Caki2 (cell line): Measurements from ENCODE around the gene TTC33. TPM values are rescaled to one million over a fixed set of nuclear protein-coding genes. Genes with fewer than 3 reads are reported as not detected.

Source experiments
- DNase-seq: peaks from one replicate; pipeline ENCODE4 v3.0.0-alpha.2; 2015; ENCODE audit warnings: low read depth
- in situ Hi-C: cut with HindIII; loops from 2 replicates; pipeline ENCODE4 v1.10.0; 2016; ENCODE audit warnings: low sequenced_read_pairs, low pct_unique_long_range_greater_than_20kb, mixed read lengths
- total RNA-seq: library from RNA; depleted of rRNA; stranded (reverse); fragments of >200 nt; shearing (Covaris generic); gene quantifications from 2 replicates; pipeline ENCODE4 v1.2.3, GENCODE V29; 2014; ENCODE audit warnings: low replicate concordance

TTC33 gene
- total RNA-seq, 1 experiment from 2014 or later: 8.8 TPM

DNA sequence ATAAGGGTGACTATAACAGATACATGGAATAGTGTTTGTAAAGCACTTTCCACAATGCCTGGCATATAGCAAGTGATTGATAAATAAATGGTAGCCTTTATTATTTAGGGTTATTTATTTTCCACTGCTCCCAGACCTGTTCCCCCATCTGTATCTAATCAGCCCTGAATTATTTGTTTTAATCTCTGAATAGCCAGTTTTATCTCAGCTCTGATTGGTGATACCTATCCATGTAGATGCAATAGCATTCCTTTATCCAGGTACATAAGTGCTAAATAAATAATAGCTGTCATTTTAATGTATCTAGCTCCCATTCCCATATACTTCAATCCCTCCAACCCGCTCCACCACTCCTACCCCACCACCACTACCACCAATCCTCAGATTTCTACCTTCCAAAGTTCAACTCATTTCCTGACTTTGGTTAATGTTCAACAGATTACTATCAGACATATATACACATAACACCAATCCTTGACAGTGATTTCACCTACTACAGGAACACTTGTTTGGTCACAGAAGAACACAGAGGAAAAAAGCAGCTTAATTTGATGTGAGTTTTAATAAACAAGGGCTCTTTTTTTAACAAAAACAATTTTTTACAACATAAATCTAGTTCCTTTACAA lies 28.4 kb upstream of the TTC33 start:
- peak; percentile 21 for DNase-seq
- in situ Hi-C loops: no loop called here

DNA sequence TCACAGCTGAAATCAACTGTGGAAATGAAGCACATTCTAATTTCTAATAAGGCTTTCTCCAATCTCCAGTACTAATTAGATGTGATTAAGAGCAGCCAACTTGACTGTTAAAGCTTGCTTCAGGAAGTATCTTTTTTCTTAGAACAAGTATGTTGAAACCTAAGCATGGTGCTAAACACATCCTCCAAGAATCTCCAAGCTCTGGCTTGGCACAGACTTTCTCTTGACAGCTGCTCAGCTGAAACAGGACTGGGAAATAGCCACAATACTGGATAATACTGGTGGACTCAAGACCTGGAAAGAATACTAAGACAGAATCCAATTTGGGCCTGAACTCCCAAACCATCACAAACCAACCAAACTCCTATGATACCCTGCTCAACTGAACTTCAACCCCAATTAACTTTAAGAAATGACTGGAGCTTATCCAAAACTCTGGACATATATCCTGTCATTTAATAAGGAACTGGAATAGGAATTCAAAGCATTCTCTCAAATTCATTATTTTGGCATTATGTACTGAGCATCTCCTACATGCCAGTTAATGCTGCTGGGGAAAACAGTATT lies 26.2 kb upstream of the TTC33 start:
- in situ Hi-C loops: no loop called here

DNA sequence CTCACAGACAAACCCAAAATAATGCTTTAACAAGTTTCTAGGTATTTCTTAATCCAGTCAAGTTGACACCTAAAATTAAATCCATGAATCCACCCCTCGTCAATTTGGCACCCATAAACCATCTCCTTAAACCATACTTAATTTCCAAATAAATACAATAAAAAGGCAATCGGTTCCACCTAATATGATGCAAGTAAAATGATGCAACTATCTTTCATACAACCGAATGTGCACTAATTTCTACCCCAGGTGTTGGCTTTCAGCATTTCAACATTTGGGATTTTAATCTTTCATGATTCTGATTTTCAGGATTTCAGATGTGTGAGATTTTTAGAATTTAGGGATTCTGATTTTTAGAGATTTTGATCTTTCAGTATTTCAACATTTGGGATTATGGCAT lies 25.1 kb upstream of the TTC33 start:
- DNase-seq: no peak
- in situ Hi-C loops: no loop called here

More for the DNA sequence above, 26.2 kb upstream of the TTC33 start:
- DNase-seq: no peak

DNA sequence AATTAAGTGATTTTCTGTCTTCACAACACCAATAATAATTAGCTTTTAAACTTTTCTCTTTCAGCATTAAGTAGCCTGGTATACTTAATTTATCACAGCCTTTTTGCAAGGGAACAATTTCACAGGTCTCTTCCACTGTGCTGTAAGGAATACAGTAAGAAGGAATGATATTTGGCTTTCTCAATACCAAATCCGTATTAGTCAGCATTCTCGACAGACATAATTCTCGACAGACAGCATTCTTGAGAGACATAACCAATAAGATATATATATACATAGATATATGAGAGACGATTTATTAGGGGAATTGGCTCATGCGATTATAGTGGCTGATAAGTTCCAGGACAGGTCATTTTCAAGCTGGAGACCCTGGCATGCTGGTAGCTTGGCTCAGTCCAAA lies 24.4 kb upstream of the TTC33 start:
- in situ Hi-C loops: no loop called here
- DNase-seq: no peak

GRCh38 chr5:40779561-40779960 lies 23.8 kb upstream of the TTC33 start:
- no peak for DNase-seq
- in situ Hi-C loops: no loop called here

DNA sequence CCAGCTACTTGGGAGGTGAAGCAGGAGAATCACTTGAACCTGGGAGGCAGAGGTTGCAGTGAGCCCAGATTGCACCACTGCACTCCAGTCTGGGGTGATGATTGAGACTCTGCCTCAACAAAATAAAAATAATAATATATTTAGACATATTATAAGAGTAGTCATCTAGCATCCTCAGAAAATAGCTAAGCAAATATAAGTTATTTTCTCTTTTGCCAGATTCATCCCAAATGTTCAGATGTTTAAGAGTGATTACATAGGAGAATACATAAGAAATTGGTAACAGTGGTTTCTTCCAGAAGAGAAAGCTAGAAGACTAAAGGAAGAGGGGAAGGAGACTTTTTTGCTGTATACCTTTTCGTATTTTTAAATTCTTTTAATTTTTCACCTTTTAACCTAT lies 22.4 kb upstream of the TTC33 start:
- in situ Hi-C loops: no loop called here
- DNase-seq: no peak

DNA sequence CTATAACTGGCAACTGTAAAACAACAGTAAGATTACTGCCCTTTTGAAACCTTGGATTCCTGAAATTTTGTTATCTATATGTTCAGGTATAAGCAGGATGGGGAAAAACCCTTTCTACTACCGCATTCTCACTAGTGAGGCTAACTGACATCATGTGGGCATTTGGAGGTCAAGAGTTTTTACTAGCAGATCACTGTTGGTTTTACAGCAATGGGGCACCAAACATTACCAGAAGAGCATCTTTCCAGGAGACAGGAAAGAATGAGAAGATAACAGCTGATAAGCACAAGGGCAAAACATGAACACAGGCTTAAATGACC lies 20.9 kb upstream of the TTC33 start:
- DNase-seq: no peak
- in situ Hi-C loops: no loop called here

DNA sequence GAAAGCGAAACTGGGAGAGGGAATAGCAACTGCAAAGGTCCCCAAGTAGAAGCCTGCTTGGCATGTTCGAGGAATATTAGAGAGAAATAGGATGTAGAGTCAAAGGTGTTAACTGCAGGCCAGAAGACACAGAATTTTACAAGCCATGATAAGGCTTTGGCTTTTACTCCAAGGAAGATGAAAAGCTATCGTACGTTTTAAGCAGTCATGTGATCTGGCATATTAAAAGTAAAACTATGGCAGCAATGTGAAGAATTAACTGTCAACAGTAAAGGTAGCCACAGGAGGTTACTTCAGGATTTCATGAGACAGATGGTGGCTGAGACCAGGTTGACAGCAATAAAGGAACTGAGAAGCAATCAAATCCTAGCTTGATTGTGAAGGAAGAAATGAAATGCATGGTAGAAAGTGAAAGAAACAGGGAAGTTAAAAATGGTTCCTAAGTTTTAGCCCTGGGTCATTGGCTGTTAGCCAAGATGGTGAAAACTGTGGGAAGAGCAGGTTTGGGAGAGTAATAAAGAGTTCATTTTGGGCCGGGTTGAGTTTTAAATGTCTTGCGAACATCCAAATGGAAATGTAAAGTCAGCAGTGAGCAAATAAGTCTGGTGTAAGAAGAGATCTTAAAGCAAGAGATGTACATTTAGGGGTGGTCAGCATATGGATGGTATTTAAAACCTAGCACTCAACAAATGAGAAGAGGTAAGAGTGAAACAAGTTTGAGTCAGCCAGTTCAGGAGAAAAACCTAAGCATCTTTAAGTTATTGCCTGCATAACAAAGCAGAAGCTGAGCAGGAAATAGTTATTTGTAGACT lies 20.3 kb upstream of the TTC33 start:
- in situ Hi-C loops: no loop called here

GRCh38 chr5:40775085-40775845 lies 19.5 kb upstream of the TTC33 start:
- in situ Hi-C loops: no loop called here
- DNase-seq: no peak

More for the DNA sequence above, 20.3 kb upstream of the TTC33 start:
- DNase-seq: no peak

- DNase-seq: no peak
- in situ Hi-C loops: no loop called here
Observed at GRCh38 chr5:40774623-40775022, 18.9 kb upstream of the TTC33 start.

GRCh38 chr5:40770764-40771163 lies 15.0 kb upstream of the TTC33 start:
- no peak for DNase-seq
- in situ Hi-C loops: no loop called here

DNA sequence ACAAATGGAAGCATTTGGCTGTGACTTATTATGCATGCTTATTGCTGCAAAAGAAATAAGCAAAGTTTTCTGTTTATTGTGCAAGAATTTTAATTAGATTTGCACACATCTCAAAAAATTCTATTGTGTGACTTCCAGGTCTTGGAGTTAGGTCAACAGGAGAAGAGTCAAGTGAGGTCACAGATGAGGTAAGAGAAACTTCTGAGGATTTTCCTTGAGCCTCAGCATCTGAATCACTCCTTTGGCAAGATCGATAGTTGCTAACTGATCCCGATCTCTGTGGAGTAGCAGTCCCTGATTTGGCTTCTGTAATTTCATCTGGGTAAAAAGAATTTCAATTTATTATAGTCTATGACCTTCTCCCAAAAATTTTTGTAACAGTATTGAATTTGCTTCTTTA lies 6.9 kb upstream of the TTC33 start:
- DNase-seq: no peak
- in situ Hi-C loops: no loop called here

DNA sequence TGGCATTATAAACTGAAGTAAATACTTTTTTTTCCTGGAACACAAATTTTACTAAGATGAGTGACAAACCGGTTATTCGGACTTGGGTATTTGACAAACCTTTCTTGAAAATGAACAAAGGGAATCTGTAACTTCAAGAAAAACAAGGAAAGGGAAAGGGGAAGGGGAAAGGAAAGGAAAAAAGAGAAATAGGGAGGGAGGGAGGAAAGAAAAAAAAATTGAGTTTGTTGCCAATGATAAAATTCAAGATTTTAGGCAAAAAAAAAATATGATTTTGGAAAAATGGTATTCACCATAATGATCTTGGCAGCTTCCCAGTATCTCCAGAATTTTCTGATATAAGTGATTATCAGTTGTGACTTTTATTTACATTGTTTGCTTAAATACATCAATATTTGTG lies 1.6 kb upstream of the TTC33 start:
- DNase-seq: no peak
- in situ Hi-C loops: no loop called here

- DNase-seq: peak; percentile 69
- in situ Hi-C loops: no loop called here
Observed at GRCh38 chr5:40755093-40755406, 711 bp downstream of the TTC33 start.

DNA sequence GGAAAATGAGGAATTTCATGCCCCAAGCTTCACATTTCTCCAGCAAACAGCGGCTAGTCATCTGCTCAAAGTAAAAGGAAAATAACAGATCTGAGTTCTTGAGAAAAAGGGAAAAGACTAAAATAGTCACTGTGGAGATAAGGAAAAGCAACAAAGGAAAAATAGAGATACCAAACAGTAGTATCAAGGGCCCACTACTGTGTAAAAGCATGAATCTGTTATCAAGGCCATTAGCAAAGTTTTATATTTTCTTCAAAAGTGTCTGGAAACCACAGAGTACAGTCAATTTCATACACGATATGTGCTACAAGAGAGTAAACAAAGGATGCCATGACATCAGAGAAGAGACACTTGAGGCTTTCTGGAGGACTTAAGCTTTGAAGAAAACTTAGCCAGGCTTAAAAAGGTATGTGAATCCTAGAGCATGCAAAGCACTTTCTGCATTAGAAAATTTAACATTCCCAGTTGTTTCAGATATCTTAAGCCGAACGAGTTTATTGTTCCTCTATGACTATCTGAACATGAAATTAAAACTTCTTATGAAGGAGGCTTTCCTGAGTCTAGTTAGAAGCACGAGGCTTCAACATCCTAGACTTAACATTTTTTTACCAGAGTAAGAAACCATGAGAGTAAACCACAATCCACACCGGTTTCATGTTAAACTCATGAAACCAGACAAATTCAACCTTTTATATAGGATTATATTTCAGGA lies 1.2 kb downstream of the TTC33 start:
- DNase-seq: no peak
- in situ Hi-C loops: no loop called here

- in situ Hi-C loops: no loop called here
- DNase-seq: no peak
Observed at GRCh38 chr5:40746703-40747102, 9.1 kb downstream of the TTC33 start.

- in situ Hi-C loops: no loop called here
Observed at GRCh38 chr5:40743771-40744170, 12.0 kb downstream of the TTC33 start.

GRCh38 chr5:40738502-40738901 lies 17.3 kb downstream of the TTC33 start:
- in situ Hi-C loops: no loop called here
- DNase-seq: no peak

More at GRCh38 chr5:40743771-40744170, 12.0 kb downstream of the TTC33 start:
- no peak for DNase-seq
